Ishikawa (cell line): ENCODE results near the gene NLRC5.

Experiments used
- CEBPB ChIP-seq: IDR thresholded peaks from 2 replicates; pipeline ENCODE4 v1.6.1; 2012
- CREB1 ChIP-seq: IDR thresholded peaks from 2 replicates; pipeline ENCODE4 v1.6.1; 2012; ENCODE audit warnings: low read depth
- EP300 ChIP-seq: IDR thresholded peaks from 2 replicates; pipeline ENCODE4 v1.6.1; 2012; ENCODE audit warnings: borderline replicate concordance
- NFIC ChIP-seq: IDR thresholded peaks from 2 replicates; pipeline ENCODE4 v1.6.1; 2012
- TAF1 ChIP-seq: IDR thresholded peaks from 2 replicates; pipeline ENCODE4 v1.6.1; 2012; ENCODE audit warnings: low read depth, mild to moderate bottlenecking

- TF ChIP-seq CREB1 (no peak), EP300 (no peak), CEBPB (no peak), TAF1 (no peak), NFIC (no peak)
Observed at GRCh38 chr16:57064995-57065394, 75.6 kb downstream of the NLRC5 start.
